HG02870 (cell line): ENCODE data around the gene MACO1.
"Not testable (repeated sequence)": the region's sequence is repeated elsewhere in the genome, so short reads cannot be mapped to it uniquely, and the experiment has no call there.

Experiments used
- ATAC-seq: cut with Tn5 transposase; IDR thresholded peaks from one replicate; pipeline ENCODE4 v1.9.1; 2021; ENCODE audit warnings: mild to moderate bottlenecking, moderate library complexity; ENCODE audit not compliant: unreplicated experiment

Gene MACO1

GRCh38 chr1:25430073-25430966, at the start of gene MACO1:
Gene MACO1, plus strand, starts transcription at chr1:25430897. Its CDS starts 202 bp downstream, at chr1:25431099.
- peak; percentile 89 for ATAC-seq

DNA sequence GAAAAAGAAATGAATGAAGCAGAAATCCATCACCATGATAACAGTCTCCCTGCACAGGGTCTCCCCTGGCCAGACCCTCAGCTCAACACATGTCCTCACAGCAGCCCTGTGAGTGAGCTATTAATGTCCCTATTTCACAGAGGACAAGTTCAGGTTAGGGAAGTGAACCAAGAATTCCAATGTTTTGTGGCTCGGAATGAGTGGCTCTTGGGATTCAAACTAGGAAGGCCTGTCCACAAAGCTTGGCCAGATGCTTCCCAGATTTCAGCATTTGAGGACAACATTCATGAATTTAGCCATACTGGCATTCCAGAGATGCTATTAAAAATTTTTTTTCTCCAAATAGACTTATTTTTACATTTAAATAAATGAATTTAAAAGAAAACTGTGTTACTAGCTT, 48.2 kb upstream of the MACO1 start:
- ATAC-seq, result not testable (repeated sequence)

GRCh38 chr1:25383090-25383489, 47.6 kb upstream of the MACO1 start:
- ATAC-seq, result not testable (repeated sequence)

- ATAC-seq, result not testable (repeated sequence)
Observed at GRCh38 chr1:25383875-25384274, 46.8 kb upstream of the MACO1 start.

DNA sequence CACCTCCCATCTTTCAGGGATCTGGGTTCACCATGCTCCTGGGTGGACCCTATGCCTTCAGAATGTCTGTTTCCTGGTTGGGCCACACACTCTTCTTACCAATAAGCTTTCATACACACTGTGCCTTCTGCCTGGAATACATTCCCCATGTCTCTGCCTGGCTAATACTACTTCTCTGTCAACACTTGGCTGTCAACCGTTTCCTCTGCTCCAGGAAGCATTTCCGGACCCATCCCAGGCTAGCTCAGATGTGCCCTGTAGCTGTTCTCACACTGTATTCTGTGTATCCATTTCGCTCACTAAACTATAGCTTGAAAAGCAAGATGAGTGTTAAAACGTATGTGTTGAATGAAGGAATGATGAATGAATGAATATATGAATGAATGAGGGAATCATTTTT, 43.6 kb upstream of the MACO1 start:
- not testable (repeated sequence) for ATAC-seq

DNA sequence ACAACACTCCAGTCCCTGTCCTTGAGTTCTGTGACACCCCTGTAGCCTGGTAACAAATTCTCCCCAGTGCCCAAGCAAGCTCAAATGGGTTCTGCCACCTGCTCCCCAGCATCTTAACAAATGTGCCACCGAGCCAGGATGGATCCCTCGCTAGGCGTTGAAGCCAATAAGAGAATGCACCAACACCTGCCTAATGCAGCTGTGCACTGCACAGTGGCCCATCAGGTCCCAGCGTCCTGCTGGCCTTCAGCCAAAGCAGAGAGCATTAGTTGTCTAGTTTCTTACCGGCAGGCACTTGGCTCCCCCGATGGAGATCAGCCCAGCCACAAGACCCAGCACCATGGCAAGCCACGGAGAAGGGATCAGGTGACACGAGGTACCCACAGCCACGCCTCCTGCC, 42.0 kb upstream of the MACO1 start:
- not testable (repeated sequence) for ATAC-seq

- ATAC-seq, result not testable (repeated sequence)
Observed at GRCh38 chr1:25389721-25390120, 41.0 kb upstream of the MACO1 start.

- ATAC-seq, result no peak
Observed at GRCh38 chr1:25392841-25393240, 37.9 kb upstream of the MACO1 start.

DNA sequence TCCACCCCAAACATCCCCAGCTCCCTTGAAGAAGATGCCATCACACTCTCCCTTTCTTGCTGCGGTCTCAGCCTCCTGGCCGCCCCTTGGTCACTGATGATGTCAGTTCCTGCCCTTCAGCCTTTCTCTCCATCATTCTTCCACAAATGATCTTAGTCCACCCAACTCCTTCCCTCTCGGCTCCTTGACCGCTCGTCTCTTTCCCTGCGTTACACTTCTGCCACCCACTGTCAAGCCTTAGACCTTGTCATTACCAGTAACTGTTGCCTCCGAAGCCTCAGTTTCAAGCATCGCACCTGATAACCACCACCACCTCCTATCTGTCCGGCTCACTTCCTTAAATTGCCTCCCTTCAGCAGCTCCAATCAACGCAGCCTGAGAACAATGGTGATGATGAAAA, 33.1 kb upstream of the MACO1 start:
- not testable (repeated sequence) for ATAC-seq

DNA sequence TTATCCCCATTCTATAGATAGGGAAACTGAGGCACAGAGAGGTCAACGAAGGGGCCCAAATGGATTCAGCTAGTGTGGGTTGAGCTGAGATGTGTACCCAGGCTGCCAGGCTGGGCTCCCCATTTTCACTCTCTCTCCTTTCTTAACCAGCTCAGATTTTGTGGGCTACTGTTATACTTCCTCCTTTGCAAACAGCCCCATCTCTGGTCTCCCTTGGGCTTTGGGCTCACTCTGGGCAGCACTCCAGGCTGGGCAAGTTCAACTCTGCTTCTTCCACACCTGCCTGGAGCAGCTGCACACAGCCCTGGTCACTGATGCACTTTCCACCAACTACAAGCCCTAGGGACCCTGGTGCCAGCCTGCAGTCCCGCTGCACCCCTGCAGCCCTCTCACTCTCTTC, 32.6 kb upstream of the MACO1 start:
- not testable (repeated sequence) for ATAC-seq

GRCh38 chr1:25402947-25403803, 27.5 kb upstream of the MACO1 start:
- ATAC-seq, result not testable (repeated sequence)

DNA sequence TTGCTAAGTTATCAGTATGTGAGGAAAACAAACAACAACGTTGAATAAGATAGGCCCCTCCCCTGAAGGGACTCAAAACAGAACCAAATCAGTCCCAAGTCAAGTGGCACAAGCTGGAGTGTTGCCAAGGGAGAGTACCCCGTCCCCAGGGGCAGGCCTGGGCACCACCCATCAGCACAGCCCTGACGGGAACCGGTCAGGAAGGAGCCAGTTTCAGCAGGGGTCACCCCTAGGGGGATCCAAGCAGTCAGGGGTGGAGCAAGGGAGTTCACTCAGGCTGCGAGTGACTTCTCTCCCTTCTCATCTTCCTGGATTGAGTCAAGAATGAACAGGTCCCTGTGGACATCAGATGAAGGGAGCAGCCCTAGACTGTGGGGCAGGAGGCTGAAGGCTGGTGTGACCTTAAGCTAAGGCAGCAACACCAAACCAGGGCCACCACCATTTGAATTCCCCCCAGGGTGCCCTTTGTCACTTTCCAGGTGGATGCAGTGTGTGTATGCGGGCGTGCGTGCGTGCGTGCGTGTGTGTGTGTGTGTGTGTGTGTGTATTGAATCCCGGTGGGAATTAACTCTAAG, 24.9 kb upstream of the MACO1 start:
- not testable (repeated sequence) for ATAC-seq

DNA sequence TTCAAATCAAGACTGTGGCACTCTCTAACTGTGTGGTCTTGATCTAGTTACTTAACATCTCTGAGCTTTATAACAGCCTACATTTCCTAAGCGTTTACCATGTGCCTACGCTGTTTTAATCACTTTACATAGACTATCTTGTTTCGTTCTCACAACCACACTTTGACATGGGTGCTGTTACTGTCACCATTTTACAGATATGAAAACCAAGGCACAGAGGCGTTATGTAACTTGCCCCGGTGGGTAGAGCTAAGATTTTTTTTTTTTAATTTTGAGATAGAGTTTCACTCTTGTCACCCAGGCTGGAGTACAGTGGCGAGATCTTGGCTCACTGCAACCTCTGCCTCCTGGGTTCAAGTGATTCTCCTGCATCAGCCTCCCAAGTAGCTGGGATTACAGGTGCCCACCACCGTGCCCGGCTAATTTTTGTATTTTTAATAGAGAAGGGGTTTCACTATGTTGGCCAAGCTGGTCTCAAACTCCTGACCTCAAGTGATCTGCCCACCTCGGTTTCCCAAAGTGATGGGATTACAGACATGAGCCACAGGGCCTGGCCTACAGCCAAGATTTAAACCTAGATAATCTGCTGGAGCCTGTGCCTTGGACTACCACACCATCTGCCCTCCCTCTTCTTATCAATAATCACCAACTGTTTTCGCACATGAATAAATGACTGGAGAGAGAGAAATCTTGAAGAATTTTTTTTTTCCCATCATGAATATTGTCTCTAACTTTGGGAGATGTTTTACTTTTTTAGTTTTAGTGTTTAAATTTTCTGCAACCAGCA, 20.9 kb upstream of the MACO1 start:
- not testable (repeated sequence) for ATAC-seq

- not testable (repeated sequence) for ATAC-seq
Observed at GRCh38 chr1:25412872-25413623, 17.6 kb upstream of the MACO1 start.

- not testable (repeated sequence) for ATAC-seq
Observed at GRCh38 chr1:25414157-25414556, 16.5 kb upstream of the MACO1 start.

DNA sequence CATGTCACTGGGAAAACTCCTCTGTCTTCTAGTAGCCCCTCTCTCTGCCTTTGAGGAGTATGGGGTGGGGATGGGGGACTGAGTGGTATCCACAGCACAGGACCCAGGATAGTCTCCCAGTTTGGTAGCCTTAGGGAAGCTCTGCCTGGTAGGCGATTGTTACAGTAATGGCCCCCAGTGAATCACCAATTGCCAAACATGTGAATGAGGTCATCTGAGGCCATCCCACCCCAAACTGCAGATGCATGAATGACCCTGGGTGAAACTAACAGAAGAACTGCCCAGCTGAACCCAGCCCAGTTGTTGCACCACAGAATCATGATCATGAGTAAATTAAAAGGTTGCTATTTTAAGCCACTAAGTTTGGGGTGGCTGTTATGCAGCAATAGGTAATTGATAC, 16.1 kb upstream of the MACO1 start:
- not testable (repeated sequence) for ATAC-seq

DNA sequence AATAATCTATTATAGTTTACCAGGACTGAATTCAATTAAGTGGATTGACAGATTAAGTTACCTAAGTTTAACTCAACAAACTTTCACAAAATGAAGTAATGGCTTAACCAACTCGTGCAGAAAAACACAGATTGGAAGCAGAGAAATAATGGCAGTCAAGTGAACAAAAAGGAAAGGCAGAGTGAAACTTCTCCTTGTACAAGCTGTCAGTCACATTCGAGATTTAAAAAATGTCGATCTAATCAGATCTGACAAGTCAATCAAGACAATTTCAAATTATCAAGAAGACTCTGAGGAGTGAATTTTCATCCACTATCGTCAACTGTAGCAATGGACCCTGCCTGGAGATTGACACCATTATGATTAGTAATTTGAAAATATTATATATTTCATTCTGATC, 13.4 kb upstream of the MACO1 start:
- ATAC-seq, result not testable (repeated sequence)

DNA sequence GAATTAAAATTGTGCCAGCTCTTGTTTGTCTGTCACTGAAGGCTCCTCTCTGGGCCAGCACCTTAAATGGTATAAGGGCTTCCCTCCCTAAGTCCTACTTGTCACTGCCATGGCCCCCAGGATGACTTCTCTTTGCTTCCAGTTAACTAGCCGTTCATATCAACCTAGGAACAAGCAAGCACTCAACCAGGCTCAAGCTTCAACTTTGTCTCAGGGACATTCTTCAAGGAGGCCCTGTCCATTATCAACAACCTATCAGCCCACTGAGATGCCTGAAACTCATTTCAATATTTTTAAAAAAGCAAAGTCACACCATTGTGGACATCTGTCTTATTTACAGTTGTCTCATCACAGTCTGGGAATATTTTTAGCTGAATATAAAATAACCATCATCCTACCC, 11.4 kb upstream of the MACO1 start:
- not testable (repeated sequence) for ATAC-seq

DNA sequence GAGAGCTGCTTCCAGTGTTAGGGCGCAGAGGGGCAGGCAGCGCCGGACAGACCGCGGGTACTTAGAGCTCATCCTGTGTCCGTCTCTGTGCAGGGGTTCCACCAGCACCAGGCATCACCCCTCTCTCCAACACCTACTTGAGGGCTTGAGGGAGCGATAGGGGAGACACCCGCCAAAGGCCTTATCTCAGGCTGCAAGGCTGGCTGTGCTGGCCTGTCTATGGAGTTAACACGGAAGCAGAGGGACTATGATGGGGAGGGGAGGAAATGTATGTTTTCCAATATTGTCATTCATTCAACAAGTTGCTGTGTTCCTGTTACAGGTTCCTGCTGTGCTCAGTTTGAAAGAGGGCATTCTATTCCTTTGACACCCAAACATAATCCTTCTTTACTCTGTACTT, 10.0 kb upstream of the MACO1 start, which contains the start of gene RHCE:
TSS of gene RHCE (minus strand) at position 111 of the 400 bp plus-strand sequence. CDS start at position 72, 39 bp downstream.
- not testable (repeated sequence) for ATAC-seq
